Myocyte (in vitro differentiated cells): ENCODE measurements around the gene PLCG1. TPM values are rescaled to one million over a fixed set of nuclear protein-coding genes. Genes with fewer than 3 reads are reported as not detected.
"Not testable (repeated sequence)": the region's sequence is repeated elsewhere in the genome, so short reads cannot be mapped to it uniquely, and the experiment has no call there.

Experiments
- DNase-seq: peaks from one replicate; pipeline ENCODE4 v3.0.0-alpha.2; 2012; ENCODE audit warnings: low read depth
- polyA plus RNA-seq: library from polyadenylated mRNA; unstranded; fragments of >200 nt; gene quantifications from one replicate; pipeline ENCODE4 v1.2.1, GENCODE V29; 2012; ENCODE audit warnings: missing spikeins
- total RNA-seq: library from RNA; depleted of rRNA; stranded (reverse); fragments of >200 nt; gene quantifications from 2 replicates; pipeline ENCODE4 v1.2.3, GENCODE V29; 2014

The PLCG1 gene
- 86.9 and 112 TPM in 2 replicates for total RNA-seq
- polyA plus RNA-seq = 94.7 TPM

- DNase-seq = peak; percentile 84
Measured at GRCh38 chr20:41136680-41137613, at the start of gene PLCG1. Gene PLCG1, plus strand, starts transcription at chr20:41137543. Its CDS starts 99 bp downstream, at chr20:41137642.

GRCh38 chr20:41087777-41088176, 49.6 kb upstream of the PLCG1 start:
- DNase-seq = no peak

- DNase-seq = no peak
Measured at GRCh38 chr20:41089555-41089954, 47.8 kb upstream of the PLCG1 start.

GRCh38 chr20:41091927-41092326, 45.4 kb upstream of the PLCG1 start:
- no peak for DNase-seq

GRCh38 chr20:41094353-41095055, 42.8 kb upstream of the PLCG1 start:
- DNase-seq = no peak

GRCh38 chr20:41095110-41095969, 42.0 kb upstream of the PLCG1 start:
- DNase-seq = peak; percentile 72

- peak; percentile 37 for DNase-seq
Measured at GRCh38 chr20:41098703-41099250, 38.6 kb upstream of the PLCG1 start.

GRCh38 chr20:41100001-41100480, 37.3 kb upstream of the PLCG1 start:
- DNase-seq = no peak

GRCh38 chr20:41101660-41102059, 35.7 kb upstream of the PLCG1 start:
- no peak for DNase-seq

GRCh38 chr20:41108531-41108930, 28.8 kb upstream of the PLCG1 start:
- no peak for DNase-seq

- no peak for DNase-seq
Measured at GRCh38 chr20:41110012-41110411, 27.3 kb upstream of the PLCG1 start.

GRCh38 chr20:41110930-41111577, 26.3 kb upstream of the PLCG1 start:
- DNase-seq = no peak

- DNase-seq = no peak
Measured at GRCh38 chr20:41111578-41111951, 25.8 kb upstream of the PLCG1 start.

GRCh38 chr20:41116282-41116956, 20.9 kb upstream of the PLCG1 start:
- DNase-seq = no peak

- DNase-seq = not testable (repeated sequence)
Measured at GRCh38 chr20:41118159-41118558, 19.2 kb upstream of the PLCG1 start.

- peak; percentile 52 for DNase-seq
Measured at GRCh38 chr20:41118632-41119031, 18.7 kb upstream of the PLCG1 start.

GRCh38 chr20:41119614-41120561, 17.5 kb upstream of the PLCG1 start:
- no peak for DNase-seq

GRCh38 chr20:41121399-41121798, 15.9 kb upstream of the PLCG1 start:
- DNase-seq = no peak

- DNase-seq = peak; percentile 66
Measured at GRCh38 chr20:41123631-41124030, 13.7 kb upstream of the PLCG1 start.
